Motor neuron (in vitro differentiated cells): ENCODE measurements around the gene GSTP1. TPM values are rescaled to one million over a fixed set of nuclear protein-coding genes. Genes with fewer than 3 reads are reported as not detected.
A peak's percentile ranks its signal among the peaks of the same experiment; 100 is the strongest.

Source experiments
- ATAC-seq, 8 experiments: fragments of 200-7000 bp; cut with Tn5 transposase; replicated peaks in 6 of 8; 2 replicates each; pipeline ENCODE4 v1.8.0; 2021; ENCODE audit warnings: mild to moderate bottlenecking in 8 of 8, moderate library complexity in 8 of 8
- H3K27ac ChIP-seq, 2 donors: fragments of 250-450 bp; sonication (Bioruptor Pico); 2 replicates each; pipeline ENCODE4 v1.9.0; 2021; ENCODE audit warnings: antibody characterized with exemption in 2 of 2, mild to moderate bottlenecking in 2 of 2, moderate library complexity in 1 of 2
- H3K4me1 ChIP-seq, 2 donors: fragments of 250-450 bp; sonication (Bioruptor Pico); replicated peaks in 1 of 2; 2 replicates each; pipeline ENCODE4 v1.6.1; 2021; ENCODE audit warnings: antibody characterized with exemption in 2 of 2, mild to moderate bottlenecking in 2 of 2, moderate library complexity in 1 of 2
- H3K4me3 ChIP-seq, 5 donors: fragments of 250-450 bp; sonication (Bioruptor Pico); 2 replicates each; pipeline ENCODE4 v1.9.0; 2021; ENCODE audit warnings: antibody characterized with exemption in 5 of 5, mild to moderate bottlenecking in 5 of 5, moderate library complexity in 4 of 5
- WGBS, 10 experiments: fragments of 450-650 bp; shearing (Covaris generic); methylation state at CpG; one replicate each; pipeline ENCODE4 v1.0.0; 2022; 5-methylcytosine and 5-hydroxymethylcytosine counted together
- in situ Hi-C, 9 experiments: fragments of 400-800 bp; cut with MboI; loops; one replicate each; pipeline ENCODE4 v1.15.0; 2021; ENCODE audit warnings: low sequenced_read_pairs in 9 of 9, low pct_unique_long_range_greater_than_20kb in 2 of 9; ENCODE audit not compliant: unreplicated experiment in 9 of 9
- total RNA-seq, 8 experiments: library from RNA; unstranded; fragments of 300-600 nt; gene quantifications; 2 replicates each; pipeline versions ENCODE4 v1.2.3 to v1.2.4, GENCODE V29; 2022

Gene GSTP1
- total RNA-seq, 8 experiments from 2014 or later: 462 to 1,848 (median 788) TPM

DNA sequence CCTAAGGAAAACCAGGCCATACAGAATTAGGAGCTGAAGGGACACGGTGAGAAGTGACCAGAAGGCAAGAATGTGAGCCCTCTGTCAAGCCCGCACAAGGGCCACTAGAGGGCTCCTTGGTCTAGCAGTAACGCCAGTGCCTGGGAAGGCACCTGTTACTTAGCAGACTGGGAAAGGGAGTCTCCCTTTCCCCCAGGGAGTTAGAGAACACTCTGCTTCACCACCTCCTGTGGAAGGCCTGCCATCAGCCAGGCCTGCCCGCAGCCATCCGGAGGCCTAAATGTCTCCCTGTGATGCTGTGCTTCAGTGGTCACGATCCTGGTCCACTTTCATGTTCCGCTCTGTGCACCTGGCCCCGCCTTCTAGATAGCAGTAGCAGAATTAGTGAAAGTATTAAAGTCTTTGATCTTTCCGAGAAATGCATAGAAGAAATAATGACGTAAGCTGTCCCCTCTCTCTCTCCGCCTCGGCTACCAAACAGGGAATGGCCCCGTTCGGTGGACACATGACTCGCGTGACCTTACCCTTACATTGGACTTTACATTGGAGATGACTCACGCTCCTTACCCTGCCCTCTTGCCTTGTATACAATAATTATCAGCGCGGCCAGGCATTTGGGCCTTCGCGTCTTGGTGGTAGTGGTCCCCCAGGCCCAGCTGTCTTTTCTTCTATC, 10.7 kb upstream of the GSTP1 start:
- in situ Hi-C loops: no loop called here
- WGBS, 10 experiments: 40 to 100% (median 70%) methylated on average over 1 to 18 of the region's 21 CpGs
- Histone ChIP-seq H3K4me1 (no peaks in the 10 kb centered on the region), H3K4me3 (no peak overlapping the region), H3K27ac (no peak overlapping the region)
- peak in 6 of 8 experiments; percentile 33 to 75 (median 47) for ATAC-seq

DNA sequence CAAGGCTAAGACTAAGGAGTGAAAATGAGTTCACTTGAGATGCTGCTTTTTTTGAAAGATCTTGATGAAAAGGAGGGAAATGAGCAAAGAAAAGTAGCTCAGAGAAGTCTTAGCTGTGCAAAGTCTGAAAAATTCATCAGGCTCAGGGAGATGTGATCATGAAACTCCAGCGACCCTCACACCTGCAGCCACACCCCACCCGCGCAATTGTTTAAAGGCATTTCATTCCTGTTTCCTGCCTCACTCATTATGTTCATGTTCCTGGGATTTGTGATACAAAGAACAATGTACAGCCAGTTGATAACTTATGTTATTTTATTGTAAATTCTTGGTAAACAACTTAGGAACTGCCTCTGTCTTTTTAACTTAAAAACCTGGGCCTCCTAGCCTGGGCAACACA, 8.7 kb upstream of the GSTP1 start:
- ATAC-seq: peak in 1 of 8 experiments; percentile 76
- in situ Hi-C loops: no loop called here
- no peak overlapping the region for H3K4me3 ChIP-seq
- 0 to 100% (median 56%) methylated on average over 1 to 3 of the region's 3 CpGs; no CpG with 5 or more reads in 6 of the 10 experiments for WGBS, 10 experiments
- no peaks in the 10 kb centered on the region for H3K4me1 ChIP-seq
- no peak overlapping the region for H3K27ac ChIP-seq

DNA sequence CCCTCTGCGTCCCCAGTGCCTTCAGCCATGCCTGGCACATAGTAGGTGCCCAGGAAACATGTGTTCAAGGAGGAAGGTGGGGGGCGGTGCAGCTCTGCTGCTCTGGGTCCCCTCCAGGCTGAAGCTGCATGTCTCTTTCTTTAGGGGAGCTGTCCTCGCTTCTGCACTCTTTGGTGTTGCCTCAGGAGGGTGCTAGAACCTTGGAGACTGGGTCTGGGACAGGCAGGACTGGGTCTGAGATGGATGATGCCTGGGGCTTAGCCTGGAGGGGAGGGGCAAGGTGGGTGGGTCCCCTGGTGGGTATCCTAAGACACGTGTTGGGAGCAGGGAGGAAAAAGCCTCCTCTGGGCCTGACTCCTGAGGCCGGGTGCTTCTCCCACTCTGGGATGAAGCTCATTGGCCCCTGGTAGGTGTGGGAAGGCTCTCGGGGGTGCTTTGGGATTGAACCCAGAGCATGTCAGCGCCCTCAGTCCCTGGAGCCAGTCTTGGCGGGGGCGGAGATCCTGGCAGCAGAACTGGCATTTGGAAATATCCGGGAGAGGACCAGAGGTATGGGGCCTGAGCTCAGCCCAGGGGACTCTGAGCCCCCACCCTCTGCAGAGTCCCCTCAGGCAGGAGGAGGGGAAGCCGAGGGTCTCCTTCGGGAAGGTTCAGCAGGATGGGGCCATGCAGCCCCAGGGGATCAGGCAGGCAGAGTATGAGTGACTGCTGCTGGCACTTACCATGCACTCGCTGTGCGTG, 6.7 kb upstream of the GSTP1 start:
- in situ Hi-C loops: no loop called here
- WGBS, 10 experiments: 48 to 100% (median 53%) methylated on average over 2 to 5 of the region's 14 CpGs; no CpG with 5 or more reads in 5 of the 10 experiments
- H3K4me1 ChIP-seq: peaks cover 10 to 12% of the 10 kb centered on the region in 2 donors
- no peak overlapping the region for H3K27ac ChIP-seq
- ATAC-seq: peak in 2 of 8 experiments; percentile 11 to 13
- no peak overlapping the region for H3K4me3 ChIP-seq

DNA sequence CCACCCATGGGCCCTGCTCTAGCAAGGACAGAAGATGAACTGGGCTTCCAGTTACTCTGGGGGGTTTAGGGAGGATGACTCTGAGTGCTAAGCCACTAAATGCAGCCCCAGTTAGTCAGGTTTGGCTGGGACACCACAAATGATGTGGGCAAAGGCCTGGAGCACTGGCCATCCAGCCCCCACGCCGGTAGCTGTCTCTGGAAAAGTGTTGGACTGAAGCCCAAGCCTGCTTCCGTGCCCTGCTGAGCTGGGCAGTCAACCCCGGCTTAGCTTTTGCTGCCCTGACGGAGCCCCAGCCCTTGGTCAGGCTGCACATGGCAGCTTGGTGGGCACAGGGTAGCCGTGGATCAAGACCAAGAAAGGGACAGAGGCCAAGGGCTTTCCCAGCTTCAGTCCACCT, 5.7 kb upstream of the GSTP1 start:
- no peak overlapping the region for H3K27ac ChIP-seq
- WGBS, 10 experiments: 60 to 100% (median 83%) methylated on average over 1 to 2 of the region's 6 CpGs; no CpG with 5 or more reads in 6 of the 10 experiments
- ATAC-seq: no peak
- no peak overlapping the region for H3K4me3 ChIP-seq
- peaks cover 20 to 22% of the 10 kb centered on the region in 2 donors for H3K4me1 ChIP-seq
- in situ Hi-C loops: no loop called here

DNA sequence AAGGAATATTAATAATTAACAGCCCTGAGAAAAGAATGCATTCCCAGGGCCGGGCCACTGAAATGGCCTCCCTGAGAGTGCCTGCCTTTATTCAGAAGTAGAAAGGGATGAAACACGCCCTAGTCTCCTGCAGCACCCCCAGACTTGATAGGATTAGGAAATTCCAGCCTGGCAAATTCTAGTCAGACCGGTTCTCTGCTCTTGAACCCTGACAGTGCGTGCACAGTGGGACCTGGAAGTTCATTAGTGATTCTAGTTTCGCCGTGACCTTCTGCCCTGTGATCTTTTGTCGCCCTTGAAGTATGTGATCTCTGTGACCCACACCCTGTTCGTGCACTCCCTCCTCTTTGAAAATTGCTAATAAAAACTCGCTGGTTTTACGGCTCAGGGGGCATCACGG, 2.1 kb upstream of the GSTP1 start:
- Histone ChIP-seq H3K27ac (no peak overlapping the region), H3K4me1 (peaks cover 28 to 34% of the 10 kb centered on the region in 2 donors), H3K4me3 (no peak overlapping the region)
- 0 to 80% (median 24%) methylated on average over 2 to 10 of the region's 11 CpGs for WGBS, 10 experiments
- in situ Hi-C loops: no loop called here
- no peak for ATAC-seq

DNA sequence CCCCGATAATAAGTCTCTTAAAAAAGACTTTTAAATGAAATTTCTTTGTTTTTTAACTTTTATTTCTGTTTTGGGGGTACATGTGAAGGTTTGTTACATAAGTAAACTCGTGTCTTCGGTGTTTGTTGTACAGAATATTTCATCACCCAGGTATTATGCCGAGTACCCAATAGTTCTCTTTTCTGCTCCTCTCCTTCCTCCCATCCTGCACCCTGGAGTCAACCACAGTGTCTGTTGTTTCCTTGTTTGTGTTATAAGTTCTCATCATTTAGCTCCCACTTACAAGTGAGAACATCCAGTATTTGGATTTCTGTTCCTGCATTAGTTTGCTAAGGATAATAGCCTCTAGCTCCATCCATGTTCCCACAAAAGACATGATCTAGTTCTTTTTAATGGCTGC, 1.6 kb upstream of the GSTP1 start:
- in situ Hi-C loops: no loop called here
- Histone ChIP-seq H3K4me1 (peaks cover 28 to 34% of the 10 kb centered on the region in 2 donors), H3K27ac (no peak overlapping the region), H3K4me3 (no peak overlapping the region)
- WGBS, 10 experiments: 37 to 89% (median 72%) methylated on average over 1 to 4 of the region's 4 CpGs
- ATAC-seq: no peak

DNA sequence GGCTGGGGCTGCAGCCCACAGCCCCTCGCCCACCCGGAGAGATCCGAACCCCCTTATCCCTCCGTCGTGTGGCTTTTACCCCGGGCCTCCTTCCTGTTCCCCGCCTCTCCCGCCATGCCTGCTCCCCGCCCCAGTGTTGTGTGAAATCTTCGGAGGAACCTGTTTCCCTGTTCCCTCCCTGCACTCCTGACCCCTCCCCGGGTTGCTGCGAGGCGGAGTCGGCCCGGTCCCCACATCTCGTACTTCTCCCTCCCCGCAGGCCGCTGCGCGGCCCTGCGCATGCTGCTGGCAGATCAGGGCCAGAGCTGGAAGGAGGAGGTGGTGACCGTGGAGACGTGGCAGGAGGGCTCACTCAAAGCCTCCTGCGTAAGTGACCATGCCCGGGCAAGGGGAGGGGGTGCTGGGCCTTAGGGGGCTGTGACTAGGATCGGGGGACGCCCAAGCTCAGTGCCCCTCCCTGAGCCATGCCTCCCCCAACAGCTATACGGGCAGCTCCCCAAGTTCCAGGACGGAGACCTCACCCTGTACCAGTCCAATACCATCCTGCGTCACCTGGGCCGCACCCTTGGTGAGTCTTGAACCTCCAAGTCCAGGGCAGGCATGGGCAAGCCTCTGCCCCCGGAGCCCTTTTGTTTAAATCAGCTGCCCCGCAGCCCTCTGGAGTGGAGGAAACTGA, 731 bp downstream of the GSTP1 start:
- peak; percentile 13 to 50 (median 37) for ATAC-seq
- 67% methylated on average over 1 of the region's 33 CpGs; no CpG with 5 or more reads in 9 of the 10 experiments for WGBS, 10 experiments
- Histone ChIP-seq H3K27ac (peak overlapping the region; percentile 71 to 88), H3K4me3 (peak overlapping the region; percentile 44 to 70 (median 60)), H3K4me1 (peaks cover 28 to 34% of the 10 kb centered on the region in 2 donors)
- in situ Hi-C loops: no loop called here

DNA sequence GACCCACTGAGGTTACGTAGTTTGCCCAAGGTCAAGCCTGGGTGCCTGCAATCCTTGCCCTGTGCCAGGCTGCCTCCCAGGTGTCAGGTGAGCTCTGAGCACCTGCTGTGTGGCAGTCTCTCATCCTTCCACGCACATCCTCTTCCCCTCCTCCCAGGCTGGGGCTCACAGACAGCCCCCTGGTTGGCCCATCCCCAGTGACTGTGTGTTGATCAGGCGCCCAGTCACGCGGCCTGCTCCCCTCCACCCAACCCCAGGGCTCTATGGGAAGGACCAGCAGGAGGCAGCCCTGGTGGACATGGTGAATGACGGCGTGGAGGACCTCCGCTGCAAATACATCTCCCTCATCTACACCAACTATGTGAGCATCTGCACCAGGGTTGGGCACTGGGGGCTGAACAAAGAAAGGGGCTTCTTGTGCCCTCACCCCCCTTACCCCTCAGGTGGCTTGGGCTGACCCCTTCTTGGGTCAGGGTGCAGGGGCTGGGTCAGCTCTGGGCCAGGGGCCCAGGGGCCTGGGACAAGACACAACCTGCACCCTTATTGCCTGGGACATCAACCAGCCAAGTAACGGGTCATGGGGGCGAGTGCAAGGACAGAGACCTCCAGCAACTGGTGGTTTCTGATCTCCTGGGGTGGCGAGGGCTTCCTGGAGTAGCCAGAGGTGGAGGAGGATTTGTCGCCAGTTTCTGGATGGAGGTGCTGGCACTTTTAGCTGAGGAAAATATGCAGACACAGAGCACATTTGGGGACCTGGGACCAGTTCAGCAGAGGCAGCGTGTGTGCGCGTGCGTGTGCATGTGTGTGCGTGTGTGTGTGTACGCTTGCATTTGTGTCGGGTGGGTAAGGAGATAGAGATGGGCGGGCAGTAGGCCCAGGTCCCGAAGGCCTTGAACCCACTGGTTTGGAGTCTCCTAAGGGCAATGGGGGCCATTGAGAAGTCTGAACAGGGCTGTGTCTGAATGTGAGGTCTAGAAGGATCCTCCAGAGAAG, 1.6 kb downstream of the GSTP1 start:
- peak in 2 of 8 experiments; percentile 2 for ATAC-seq
- Histone ChIP-seq H3K4me3 (peak overlapping the region; percentile 44 to 70 (median 60)), H3K4me1 (peaks cover 28 to 34% of the 10 kb centered on the region in 2 donors), H3K27ac (peak overlapping the region; percentile 71 to 88)
- in situ Hi-C loops: no loop called here
- 94 to 100% (median 94%) methylated on average over 1 to 9 of the region's 21 CpGs; no CpG with 5 or more reads in 7 of the 10 experiments for WGBS, 10 experiments

DNA sequence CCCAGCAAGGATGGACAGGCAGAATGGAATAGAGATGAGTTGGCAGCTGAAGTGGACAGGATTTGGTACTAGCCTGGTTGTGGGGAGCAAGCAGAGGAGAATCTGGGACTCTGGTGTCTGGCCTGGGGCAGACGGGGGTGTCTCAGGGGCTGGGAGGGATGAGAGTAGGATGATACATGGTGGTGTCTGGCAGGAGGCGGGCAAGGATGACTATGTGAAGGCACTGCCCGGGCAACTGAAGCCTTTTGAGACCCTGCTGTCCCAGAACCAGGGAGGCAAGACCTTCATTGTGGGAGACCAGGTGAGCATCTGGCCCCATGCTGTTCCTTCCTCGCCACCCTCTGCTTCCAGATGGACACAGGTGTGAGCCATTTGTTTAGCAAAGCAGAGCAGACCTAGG, 2.3 kb downstream of the GSTP1 start:
- H3K27ac ChIP-seq: no peak overlapping the region
- H3K4me3 ChIP-seq: no peak overlapping the region
- peaks cover 27 to 32% of the 10 kb centered on the region in 2 donors for H3K4me1 ChIP-seq
- in situ Hi-C loops: no loop called here
- WGBS, 10 experiments: 67 to 100% methylated on average over 1 of the region's 4 CpGs; no CpG with 5 or more reads in 8 of the 10 experiments
- ATAC-seq: no peak

DNA sequence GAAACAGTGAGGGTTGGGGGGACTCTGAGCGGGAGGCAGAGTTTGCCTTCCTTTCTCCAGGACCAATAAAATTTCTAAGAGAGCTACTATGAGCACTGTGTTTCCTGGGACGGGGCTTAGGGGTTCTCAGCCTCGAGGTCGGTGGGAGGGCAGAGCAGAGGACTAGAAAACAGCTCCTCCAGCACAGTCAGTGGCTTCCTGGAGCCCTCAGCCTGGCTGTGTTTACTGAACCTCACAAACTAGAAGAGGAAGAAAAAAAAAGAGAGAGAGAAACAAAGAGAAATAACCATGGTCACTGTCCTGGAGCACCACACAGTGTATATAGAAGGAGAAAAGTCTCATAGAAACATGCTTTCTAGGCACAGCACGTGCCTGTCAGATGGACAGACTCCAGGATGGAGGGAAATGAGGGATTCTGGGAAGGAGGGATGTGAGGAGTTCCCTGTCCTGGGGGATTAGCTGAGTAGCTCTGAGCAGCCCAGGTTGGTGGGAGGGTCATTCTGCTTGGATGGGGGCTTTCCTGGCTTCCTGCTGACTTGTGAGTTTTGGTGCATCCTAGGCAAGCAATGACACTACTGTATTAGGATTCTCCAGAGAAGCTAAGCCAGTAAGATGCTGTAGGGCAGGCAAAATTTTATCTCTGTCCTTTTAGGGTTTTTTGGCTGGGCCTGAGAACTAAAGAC, 3.1 kb downstream of the GSTP1 start:
- no peak overlapping the region for H3K4me3 ChIP-seq
- in situ Hi-C loops: no loop called here
- H3K4me1 ChIP-seq: peaks cover 20 to 24% of the 10 kb centered on the region in 2 donors
- WGBS, 10 experiments: 75 to 100% (median 86%) methylated on average over 1 to 4 of the region's 5 CpGs; no CpG with 5 or more reads in 2 of the 10 experiments
- ATAC-seq: no peak
- no peak overlapping the region for H3K27ac ChIP-seq

DNA sequence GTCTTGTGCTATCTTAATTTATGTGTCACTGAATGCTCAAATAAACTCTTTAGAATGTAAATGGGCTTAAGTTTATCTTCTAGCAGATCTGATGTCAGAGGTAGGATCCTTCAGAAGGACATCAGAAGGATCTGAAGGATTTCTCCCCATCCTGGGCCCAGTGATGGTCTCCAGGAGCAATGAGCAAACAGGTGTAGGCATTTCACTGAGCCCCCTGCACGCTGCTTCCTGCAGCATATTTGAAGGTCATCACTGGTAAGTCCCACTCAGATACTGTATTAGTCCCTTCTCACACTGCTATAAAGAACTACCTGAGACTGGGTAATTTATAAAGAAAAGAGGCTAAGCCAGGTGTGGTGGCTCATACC, 4.5 kb downstream of the GSTP1 start:
- Histone ChIP-seq H3K4me3 (no peak overlapping the region), H3K27ac (no peak overlapping the region), H3K4me1 (peaks cover 7 to 11% of the 10 kb centered on the region in 2 donors)
- in situ Hi-C loops: no loop called here
- ATAC-seq: no peak
- WGBS, 10 experiments: 91 to 100% (median 100%) methylated on average over 1 of the region's 1 CpG; no CpG with 5 or more reads in 7 of the 10 experiments
